HG02870 (cell line): Measurements from ENCODE around the gene SHANK2.

Experiments used
- ATAC-seq: cut with Tn5 transposase; IDR thresholded peaks from one replicate; pipeline ENCODE4 v1.9.1; 2021; ENCODE audit warnings: mild to moderate bottlenecking, moderate library complexity; ENCODE audit not compliant: unreplicated experiment

Gene SHANK2

GRCh38 chr11:71269603-71270511 lies 17.5 kb upstream of the SHANK2 start:
- no peak for ATAC-seq

- ATAC-seq: no peak
Observed at GRCh38 chr11:71268706-71269321, 16.4 kb upstream of the SHANK2 start.

- no peak for ATAC-seq
Observed at GRCh38 chr11:71267807-71268421, 15.5 kb upstream of the SHANK2 start.

- ATAC-seq: no peak
Observed at GRCh38 chr11:71266114-71266833, 13.9 kb upstream of the SHANK2 start.

- no peak for ATAC-seq
Observed at GRCh38 chr11:71265559-71266092, 13.2 kb upstream of the SHANK2 start.

- no peak for ATAC-seq
Observed at GRCh38 chr11:71263386-71263785, 11.0 kb upstream of the SHANK2 start.

- no peak for ATAC-seq
Observed at GRCh38 chr11:71255800-71256479, 3.6 kb upstream of the SHANK2 start.

- ATAC-seq: no peak
Observed at GRCh38 chr11:71255323-71255722, 2.9 kb upstream of the SHANK2 start.

GRCh38 chr11:71253794-71254193 lies 1.4 kb upstream of the SHANK2 start:
- ATAC-seq: no peak

- no peak for ATAC-seq
Observed at GRCh38 chr11:71252770-71253730, 673 bp upstream of the SHANK2 start.

GRCh38 chr11:71251761-71252268 lies 562 bp downstream of the SHANK2 start:
- no peak for ATAC-seq

- no peak for ATAC-seq
Observed at GRCh38 chr11:71251151-71251721, 1.1 kb downstream of the SHANK2 start.

GRCh38 chr11:71250523-71251150 lies 1.7 kb downstream of the SHANK2 start:
- no peak for ATAC-seq

GRCh38 chr11:71249301-71249700 lies 3.1 kb downstream of the SHANK2 start:
- no peak for ATAC-seq

GRCh38 chr11:71248656-71249055 lies 3.7 kb downstream of the SHANK2 start:
- no peak for ATAC-seq

- no peak for ATAC-seq
Observed at GRCh38 chr11:71248251-71248570, 4.2 kb downstream of the SHANK2 start.

- ATAC-seq: no peak
Observed at GRCh38 chr11:71247551-71248250, 4.7 kb downstream of the SHANK2 start.

GRCh38 chr11:71246559-71246958 lies 5.8 kb downstream of the SHANK2 start:
- no peak for ATAC-seq
